Tibial nerve (tissue), 4 donors: ENCODE results near the gene BRINP2. TPM values are rescaled to one million over a fixed set of nuclear protein-coding genes. Genes with fewer than 3 reads are reported as not detected.

Source experiments
- DNase-seq, 2 donors: peaks; one replicate each; pipeline ENCODE4 v3.0.0-alpha.2; 2019; ENCODE audit warnings: low spot score in 2 of 2
- H3K27ac ChIP-seq, 4 donors: fragments of 200-600 bp; sonication (generic) in 3 of 4; one replicate each; pipeline ENCODE4 v1.5.1; 2017 to 2019; ENCODE audit warnings: mild to moderate bottlenecking in 1 of 4
- H3K27me3 ChIP-seq, 2 donors: fragments of 200-600 bp; sonication (generic) in 1 of 2; one replicate each; pipeline versions ENCODE4 v1.5.1 to v1.6.0; 2017 to 2019
- H3K36me3 ChIP-seq, 3 donors: fragments of 200-600 bp; sonication (generic); one replicate each; pipeline ENCODE4 v1.5.1; 2018 to 2019
- H3K4me1 ChIP-seq, 4 donors: fragments of 200-600 bp; sonication (generic) in 3 of 4; one replicate each; pipeline ENCODE4 v1.5.1; 2017 to 2019
- H3K4me3 ChIP-seq, 4 donors: fragments of 200-600 bp; sonication (generic) in 3 of 4; one replicate each; pipeline ENCODE4 v1.5.1; 2017 to 2019; ENCODE audit warnings: mild to moderate bottlenecking in 1 of 4, moderate library complexity in 1 of 4
- H3K9me3 ChIP-seq, 4 donors: fragments of 200-600 bp; sonication (generic) in 3 of 4; one replicate each; pipeline ENCODE4 v1.5.1; 2017 to 2019
- EP300 ChIP-seq, 2 donors: sonication (generic); formaldehyde crosslinking; IDR thresholded peaks; one replicate each; pipeline ENCODE4 v1.6.1; 2017; ENCODE audit warnings: antibody characterized with exemption in 2 of 2, mild to moderate bottlenecking in 1 of 2
- POLR2A ChIP-seq, 2 donors: fragments of 450-650 bp; IDR thresholded peaks; one replicate each; pipeline ENCODE4 v1.6.1; 2017; ENCODE audit warnings: antibody characterized with exemption in 2 of 2, mild to moderate bottlenecking in 2 of 2, moderate library complexity in 2 of 2
- WGBS, 2 donors: methylation state at CpG; one replicate each; pipeline ENCODE4 v1.1.5; 2018; 5-methylcytosine and 5-hydroxymethylcytosine counted together
- total RNA-seq, 4 donors: library from RNA; depleted of rRNA; stranded (reverse); fragments of >200 nt; gene quantifications; one replicate each; pipeline ENCODE4 v1.1.0, GENCODE V29; 2016
- TF ChIP-seq, protein P1 (sequence below), 5 experiments: fragments of 200-600 bp in 3 of 5; fragments of 450-650 bp in 2 of 5; sonication (generic) in 3 of 5; IDR thresholded peaks; one replicate each; pipeline ENCODE4 v1.5.1; 2016 to 2019; ENCODE audit warnings: antibody characterized with exemption in 5 of 5, mild to moderate bottlenecking in 3 of 5, moderate library complexity in 2 of 5

Gene BRINP2
- total RNA-seq, 4 donors from 2014 or later: not detected

DNA sequence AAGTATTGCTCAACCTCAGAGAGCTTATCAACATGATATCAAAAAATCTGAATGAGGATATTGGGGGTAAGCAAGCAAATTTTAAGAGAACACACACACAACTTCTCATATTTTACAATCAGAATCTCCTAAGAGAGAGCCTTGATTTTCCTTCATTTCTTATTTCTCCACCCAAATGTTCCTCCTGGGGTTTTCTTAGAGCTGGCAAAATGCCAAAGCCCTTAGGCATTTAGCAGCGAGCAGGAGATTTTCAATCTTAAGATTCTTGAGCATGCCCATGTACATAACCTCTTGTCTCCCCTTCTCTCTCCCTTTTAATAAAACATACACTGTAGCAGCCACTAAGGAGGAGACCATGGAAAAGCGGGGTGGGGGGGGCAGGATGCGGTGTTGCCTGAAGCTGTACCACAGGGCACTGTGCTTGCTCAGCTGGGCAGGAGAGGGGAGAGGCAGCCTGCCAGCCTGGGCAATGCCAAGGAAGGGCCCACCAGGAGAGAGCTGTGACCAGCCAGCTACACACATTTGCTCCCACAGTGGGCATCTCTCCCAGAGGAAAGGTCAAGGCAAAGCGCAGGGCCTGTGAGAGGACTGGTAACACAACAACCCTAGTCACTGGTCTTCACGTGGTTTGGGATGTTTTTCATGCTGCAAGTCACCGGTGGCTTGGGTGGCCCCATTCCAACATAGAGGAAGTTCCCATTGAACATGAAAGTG lies 4.3 kb downstream of the BRINP2 start:
- Histone ChIP-seq H3K27me3 (peaks cover 0 to 31% of the 10 kb centered on the region in 2 donors), H3K9me3 (no peaks in the 10 kb centered on the region), H3K4me1 (peaks cover 0 to 18% (median 5%) of the 10 kb centered on the region in 4 donors), H3K36me3 (no peaks in the 10 kb centered on the region), H3K27ac (no peak overlapping the region), H3K4me3 (no peak overlapping the region)
- no peak for TF ChIP-seq EP300 (IDR thresholded peaks at IDR 0.05)
- TF ChIP-seq, protein P1, sequence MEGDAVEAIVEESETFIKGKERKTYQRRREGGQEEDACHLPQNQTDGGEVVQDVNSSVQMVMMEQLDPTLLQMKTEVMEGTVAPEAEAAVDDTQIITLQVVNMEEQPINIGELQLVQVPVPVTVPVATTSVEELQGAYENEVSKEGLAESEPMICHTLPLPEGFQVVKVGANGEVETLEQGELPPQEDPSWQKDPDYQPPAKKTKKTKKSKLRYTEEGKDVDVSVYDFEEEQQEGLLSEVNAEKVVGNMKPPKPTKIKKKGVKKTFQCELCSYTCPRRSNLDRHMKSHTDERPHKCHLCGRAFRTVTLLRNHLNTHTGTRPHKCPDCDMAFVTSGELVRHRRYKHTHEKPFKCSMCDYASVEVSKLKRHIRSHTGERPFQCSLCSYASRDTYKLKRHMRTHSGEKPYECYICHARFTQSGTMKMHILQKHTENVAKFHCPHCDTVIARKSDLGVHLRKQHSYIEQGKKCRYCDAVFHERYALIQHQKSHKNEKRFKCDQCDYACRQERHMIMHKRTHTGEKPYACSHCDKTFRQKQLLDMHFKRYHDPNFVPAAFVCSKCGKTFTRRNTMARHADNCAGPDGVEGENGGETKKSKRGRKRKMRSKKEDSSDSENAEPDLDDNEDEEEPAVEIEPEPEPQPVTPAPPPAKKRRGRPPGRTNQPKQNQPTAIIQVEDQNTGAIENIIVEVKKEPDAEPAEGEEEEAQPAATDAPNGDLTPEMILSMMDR (IDR thresholded peaks at IDR 0.05): no peak
- no peak for TF ChIP-seq POLR2A (IDR thresholded peaks at IDR 0.05)
- no peak for DNase-seq
- 37 to 56% methylated on average over 5 to 6 of the region's 6 CpGs for WGBS, 2 donors

DNA sequence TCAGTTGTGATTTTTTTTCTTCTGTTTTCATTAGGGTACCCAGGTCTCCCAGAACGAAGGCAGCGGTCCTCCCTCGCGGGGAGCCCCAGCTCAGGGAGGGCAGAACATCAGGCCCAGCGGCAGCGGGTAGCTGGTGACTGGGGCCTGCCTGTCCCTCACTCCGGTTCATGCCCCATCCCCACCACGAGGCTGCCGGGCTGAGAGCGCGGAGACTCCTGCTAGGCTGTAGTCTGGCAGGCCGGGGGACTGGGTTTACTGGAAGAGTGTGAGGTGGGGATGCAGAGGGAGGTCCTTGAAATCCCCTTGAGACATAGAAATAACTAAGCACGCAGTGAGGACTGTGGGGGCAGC lies 10.5 kb downstream of the BRINP2 start:
- TF ChIP-seq EP300 (IDR thresholded peaks at IDR 0.05): no peak
- TF ChIP-seq, protein P1 (IDR thresholded peaks at IDR 0.05): no peak
- TF ChIP-seq POLR2A (IDR thresholded peaks at IDR 0.05): no peak
- 29 to 40% methylated on average over 11 to 13 of the region's 13 CpGs for WGBS, 2 donors
- peaks cover 0 to 10% (median 0%) of the 10 kb centered on the region in 4 donors for H3K4me1 ChIP-seq
- no peak overlapping the region for H3K27ac ChIP-seq
- peak overlapping the region in 2 of 4 donors; percentile 22 to 30 for H3K4me3 ChIP-seq
- no peaks in the 10 kb centered on the region for H3K36me3 ChIP-seq
- H3K27me3 ChIP-seq: peaks cover 0 to 8% of the 10 kb centered on the region in 2 donors
- DNase-seq: no peak
- no peaks in the 10 kb centered on the region for H3K9me3 ChIP-seq

DNA sequence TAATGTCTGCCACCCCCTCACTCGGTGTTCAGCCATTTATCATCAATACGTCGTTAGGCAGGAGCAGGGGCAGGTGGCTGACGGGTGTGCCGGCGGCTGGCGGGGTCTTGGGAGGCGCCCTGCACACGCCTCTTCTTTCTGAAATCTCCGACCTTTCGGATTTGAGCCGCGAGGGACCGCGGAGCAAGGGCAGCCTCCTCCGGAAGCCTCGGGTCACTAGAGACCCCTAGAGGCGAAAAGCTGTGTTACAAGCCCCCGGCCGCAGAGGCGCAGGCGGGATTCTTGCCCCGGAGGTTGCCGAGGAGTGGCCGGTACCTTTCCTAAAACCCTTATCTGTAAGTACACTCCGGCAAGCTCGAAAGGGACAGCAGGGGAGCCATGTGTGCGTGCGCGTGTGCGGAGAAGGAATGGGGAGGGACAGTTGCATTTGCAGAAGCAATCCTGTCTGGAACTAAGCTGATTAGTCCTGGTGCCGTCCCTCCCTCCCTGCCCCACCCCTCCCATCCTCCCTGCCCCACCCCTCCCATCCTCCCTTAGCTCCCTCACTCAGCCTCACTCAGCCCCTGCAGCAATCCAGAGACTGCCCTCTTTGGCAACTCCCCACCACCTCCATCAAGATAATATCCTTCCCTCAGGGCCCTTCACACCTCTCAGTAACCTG lies 11.0 kb downstream of the BRINP2 start:
- no peaks in the 10 kb centered on the region for H3K36me3 ChIP-seq
- 0 to 3% methylated on average over 13 to 31 of the region's 32 CpGs for WGBS, 2 donors
- H3K27ac ChIP-seq: no peak overlapping the region
- no peaks in the 10 kb centered on the region for H3K9me3 ChIP-seq
- peak overlapping the region in 2 of 4 donors; percentile 22 to 30 for H3K4me3 ChIP-seq
- peaks cover 0 to 10% (median 0%) of the 10 kb centered on the region in 4 donors for H3K4me1 ChIP-seq
- peaks cover 0 to 8% of the 10 kb centered on the region in 2 donors for H3K27me3 ChIP-seq
- DNase-seq: peak; percentile 26 to 47
- TF ChIP-seq, protein P1 (IDR thresholded peaks at IDR 0.05): peak; percentile 59 to 78 (median 65)
- TF ChIP-seq EP300 (IDR thresholded peaks at IDR 0.05) (no peak), POLR2A (IDR thresholded peaks at IDR 0.05) (no peak)

DNA sequence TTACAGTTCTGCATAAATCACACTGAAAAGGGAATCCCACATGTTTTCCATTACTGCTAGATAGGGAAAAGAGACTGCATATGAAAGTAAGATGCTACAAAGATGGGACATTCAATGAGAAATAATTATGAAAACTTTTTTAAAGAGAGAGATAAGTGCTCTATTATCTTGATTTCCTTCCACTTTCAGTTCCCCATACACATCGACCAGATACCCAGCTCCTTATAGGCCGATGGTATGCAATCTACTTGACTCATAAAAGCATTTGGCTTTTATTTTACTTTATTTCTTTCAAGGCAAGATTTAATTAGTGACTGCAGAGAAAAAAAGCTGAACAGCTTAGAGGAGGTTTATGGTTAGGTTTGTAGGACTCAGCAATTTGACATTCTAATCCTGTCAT lies 13.1 kb downstream of the BRINP2 start:
- WGBS, 2 donors: 67 to 68% methylated on average over 2 of the region's 2 CpGs
- Histone ChIP-seq H3K9me3 (no peaks in the 10 kb centered on the region), H3K4me1 (peaks cover 0 to 10% (median 0%) of the 10 kb centered on the region in 4 donors), H3K27me3 (peaks cover 0 to 8% of the 10 kb centered on the region in 2 donors), H3K4me3 (no peak overlapping the region), H3K27ac (no peak overlapping the region), H3K36me3 (no peaks in the 10 kb centered on the region)
- DNase-seq: no peak
- TF ChIP-seq POLR2A (IDR thresholded peaks at IDR 0.05): no peak
- TF ChIP-seq, protein P1 (IDR thresholded peaks at IDR 0.05): no peak
- TF ChIP-seq EP300 (IDR thresholded peaks at IDR 0.05): no peak

DNA sequence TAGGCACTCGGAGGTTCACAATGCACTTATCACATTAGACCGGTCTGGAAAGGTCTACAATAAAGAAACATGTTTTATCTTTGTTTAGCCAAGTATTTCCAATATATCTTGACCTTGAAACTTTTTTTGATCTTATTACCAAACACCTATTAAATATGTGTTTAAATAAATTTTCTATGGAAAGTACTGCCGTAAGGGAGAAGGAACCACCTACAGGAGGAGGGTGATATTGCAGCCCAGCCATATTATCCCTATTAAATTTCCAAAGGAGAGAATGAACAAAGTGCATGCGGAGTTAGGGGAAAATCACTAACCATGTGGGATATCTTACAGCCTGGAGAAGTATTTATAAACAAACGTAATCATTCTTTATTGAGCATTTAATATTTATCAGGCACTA lies 14.5 kb downstream of the BRINP2 start:
- H3K36me3 ChIP-seq: no peaks in the 10 kb centered on the region
- TF ChIP-seq POLR2A (IDR thresholded peaks at IDR 0.05): no peak
- TF ChIP-seq, protein P1 (IDR thresholded peaks at IDR 0.05): peak in 2 of 5 experiments; percentile 10 to 15
- peaks cover 0 to 8% of the 10 kb centered on the region in 2 donors for H3K27me3 ChIP-seq
- WGBS, 2 donors: 75 to 79% methylated on average over 5 of the region's 5 CpGs
- H3K4me3 ChIP-seq: no peak overlapping the region
- H3K27ac ChIP-seq: no peak overlapping the region
- no peak for DNase-seq
- no peaks in the 10 kb centered on the region for H3K9me3 ChIP-seq
- peaks cover 0 to 10% (median 0%) of the 10 kb centered on the region in 4 donors for H3K4me1 ChIP-seq
